ENCODE data around the gene EYA3. TPM values are rescaled to one million over a fixed set of nuclear protein-coding genes. Genes with fewer than 3 reads are reported as not detected.

The EYA3 gene
- total RNA-seq, 3 donors from 2014 or later (not counting 1 experiment from before 2014, with no cell fraction given) = 17.7 to 25.2 (median 19.1) TPM

DNA sequence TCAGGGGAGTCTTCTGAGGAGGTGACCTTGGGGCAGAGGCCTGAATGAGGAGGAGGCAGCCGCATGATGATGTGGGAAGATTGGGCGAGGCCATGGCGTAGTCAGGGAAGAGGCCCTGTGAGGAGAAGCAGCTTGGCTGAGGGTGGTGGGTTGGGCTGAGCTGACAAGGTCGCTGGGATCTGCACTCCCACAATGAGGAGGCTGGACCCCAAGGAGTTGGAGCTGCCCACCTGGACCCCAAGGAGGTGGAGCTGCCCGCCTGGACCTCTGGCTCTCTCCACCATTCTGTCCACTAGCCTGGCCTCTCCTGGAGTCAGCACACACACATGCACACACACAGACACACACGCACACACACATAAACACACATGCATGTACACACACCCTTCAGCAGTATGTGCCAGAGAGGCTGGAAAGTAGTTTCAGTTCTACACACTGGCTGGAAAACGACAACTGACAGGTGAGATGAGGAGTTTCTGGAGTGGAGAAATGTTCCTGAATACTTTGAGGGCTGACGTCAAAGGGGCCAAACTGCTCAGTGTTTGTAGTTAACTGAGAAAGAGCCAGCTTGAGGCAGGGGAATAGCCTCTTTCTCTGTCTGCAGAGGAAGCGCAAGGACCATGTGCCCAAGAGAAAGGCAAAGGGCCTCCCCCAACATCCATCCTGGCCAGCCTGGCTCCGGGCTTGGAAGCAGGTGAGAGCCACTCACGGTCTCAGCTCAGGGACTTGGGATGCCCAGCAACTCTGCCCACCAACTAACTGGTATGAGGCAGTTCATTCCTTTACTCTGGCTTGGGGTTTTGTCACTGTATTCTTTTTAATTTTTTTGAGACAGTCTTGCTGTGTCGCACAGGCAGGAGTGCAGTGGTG lies 146.5 kb downstream of the EYA3 start:
- ATAC-seq = no peak
- TF ChIP-seq CTCF (IDR thresholded peaks at IDR 0.05) = no peak
- Mint-ChIP-seq H3K36me3 (no peaks in the 10 kb centered on the region), H3K27ac (peak overlapping the region; percentile 93), H3K9me3 (no peaks in the 10 kb centered on the region), H3K27me3 (ENCODE audit: low read depth in 2 of 2) (no peaks in the 10 kb centered on the region), H3K4me1 (peaks cover 24 to 31% of the 10 kb centered on the region in 2 donors), H3K4me3 (no peak overlapping the region)
- peaks cover 30% of the 10 kb centered on the region for H3K4me1 ChIP-seq (ENCODE audit: control insufficient read depth, insufficient read depth, low read length)
- no peaks in the 10 kb centered on the region for H3K27me3 ChIP-seq (ENCODE audit: control insufficient read depth, insufficient read depth, low read length)
- intact Hi-C loops (cut with micrococcal nuclease) = loop anchor here (5.0 kb wide), 2 partner anchors 145 to 265 kb away; partner anchors contain the start of gene EYA3
- no peaks in the 10 kb centered on the region for H3K36me3 ChIP-seq (ENCODE audit: control insufficient read depth, insufficient read depth, low read length)
- DNase-seq = no peak
- no peak overlapping the region for H3K27ac ChIP-seq (ENCODE audit: low read length)
- 93% methylated on average over 12 of the region's 12 CpGs for WGBS (ENCODE audit: insufficient coverage)
- H3K4me3 ChIP-seq (ENCODE audit: low read length) = no peak overlapping the region
- no peaks in the 10 kb centered on the region for H3K9me3 ChIP-seq (ENCODE audit: control insufficient read depth, insufficient read depth, low read length)

- no peaks in the 10 kb centered on the region for H3K36me3 Mint-ChIP-seq
- ATAC-seq (no peak), DNase-seq (no peak)
- peaks cover 24 to 31% of the 10 kb centered on the region in 2 donors for H3K4me1 Mint-ChIP-seq
- H3K4me1 ChIP-seq (ENCODE audit: control insufficient read depth, insufficient read depth, low read length) = peaks cover 30% of the 10 kb centered on the region
- H3K4me3 ChIP-seq (ENCODE audit: low read length) = no peak overlapping the region
- 96% methylated on average over 7 of the region's 9 CpGs for WGBS (ENCODE audit: insufficient coverage)
- no peak overlapping the region for H3K27ac ChIP-seq (ENCODE audit: low read length)
- no peak for TF ChIP-seq CTCF (IDR thresholded peaks at IDR 0.05)
- H3K36me3 ChIP-seq (ENCODE audit: control insufficient read depth, insufficient read depth, low read length) = no peaks in the 10 kb centered on the region
- intact Hi-C loops (cut with micrococcal nuclease) = loop anchor here (1.0 to 5.0 kb wide), 3 partner anchors 38 to 266 kb away; partner anchors contain the start of gene EYA3
- peaks cover 0 to under 1% of the 10 kb centered on the region in 2 donors for H3K27me3 Mint-ChIP-seq (ENCODE audit: low read depth in 2 of 2)
- H3K4me3 Mint-ChIP-seq = no peak overlapping the region
- H3K27ac Mint-ChIP-seq = peak overlapping the region; percentile 93
- no peaks in the 10 kb centered on the region for H3K9me3 Mint-ChIP-seq
- no peaks in the 10 kb centered on the region for H3K9me3 ChIP-seq (ENCODE audit: control insufficient read depth, insufficient read depth, low read length)
- no peaks in the 10 kb centered on the region for H3K27me3 ChIP-seq (ENCODE audit: control insufficient read depth, insufficient read depth, low read length)
These were observed 147.4 kb downstream of the EYA3 start for GRCh38 chr1:27940870-27941560.

DNA sequence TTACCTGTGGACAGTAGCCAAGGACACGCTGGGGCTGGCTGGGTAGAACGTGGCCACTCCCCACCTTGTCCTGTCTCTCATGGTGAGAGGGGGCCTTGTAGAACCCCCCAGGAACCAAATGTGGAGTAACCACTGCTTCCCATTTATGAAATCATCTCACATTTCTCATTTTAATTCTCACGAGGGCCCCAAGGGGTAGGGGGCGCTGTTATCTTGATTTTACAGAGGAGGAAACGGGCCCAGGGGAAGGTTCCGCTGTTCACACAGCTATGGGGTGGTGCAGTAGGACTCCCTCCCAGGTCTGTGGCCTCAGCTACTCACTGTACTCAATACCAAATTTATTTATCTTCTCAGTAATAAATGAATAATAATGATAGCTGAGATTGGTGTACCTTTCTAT lies 148.1 kb downstream of the EYA3 start:
- peak overlapping the region; percentile 6 for H3K27ac ChIP-seq (ENCODE audit: low read length)
- no peak overlapping the region for H3K4me3 ChIP-seq (ENCODE audit: low read length)
- Mint-ChIP-seq H3K27me3 (ENCODE audit: low read depth in 2 of 2) (peaks cover 4 to 8% of the 10 kb centered on the region in 2 donors), H3K36me3 (no peaks in the 10 kb centered on the region), H3K4me3 (no peak overlapping the region), H3K27ac (peak overlapping the region; percentile 93), H3K4me1 (peaks cover 24 to 35% of the 10 kb centered on the region in 2 donors), H3K9me3 (no peaks in the 10 kb centered on the region)
- no peaks in the 10 kb centered on the region for H3K9me3 ChIP-seq (ENCODE audit: control insufficient read depth, insufficient read depth, low read length)
- intact Hi-C loops (cut with micrococcal nuclease) = loop anchor here (1.0 to 5.0 kb wide), 3 partner anchors 39 to 267 kb away; partner anchors contain the start of gene EYA3
- peaks cover 34% of the 10 kb centered on the region for H3K4me1 ChIP-seq (ENCODE audit: control insufficient read depth, insufficient read depth, low read length)
- TF ChIP-seq CTCF (IDR thresholded peaks at IDR 0.05) = peak; percentile 75
- 39% methylated on average over 2 of the region's 6 CpGs for WGBS (ENCODE audit: insufficient coverage)
- DNase-seq (peak; percentile 63 to 85), ATAC-seq (peak; percentile 77 to 83 (median 81))
- no peaks in the 10 kb centered on the region for H3K36me3 ChIP-seq (ENCODE audit: control insufficient read depth, insufficient read depth, low read length)
- no peaks in the 10 kb centered on the region for H3K27me3 ChIP-seq (ENCODE audit: control insufficient read depth, insufficient read depth, low read length)

Data from natural killer cell (primary cell).